Aorta (tissue), 5 donors: ENCODE measurements around the gene ANKRD13B. TPM values are rescaled to one million over a fixed set of nuclear protein-coding genes. Genes with fewer than 3 reads are reported as not detected.
A peak's percentile ranks its signal among the peaks of the same experiment; 100 is the strongest.

Experiments used
- ATAC-seq: fragments of 200-7000 bp; cut with Tn5 transposase; one replicate; pipeline ENCODE4 v1.9.1; 2022; ENCODE audit warnings: moderate library complexity; ENCODE audit not compliant: low FRiP score
- DNase-seq, 2 donors: peaks; one replicate each; pipeline ENCODE4 v3.0.0-alpha.2; 2020
- H3K27ac ChIP-seq, 2 donors: one replicate each; pipeline ENCODE4 v1.5.1; 2013; ENCODE audit warnings: low read length in 2 of 2, mild to moderate bottlenecking in 2 of 2, moderate library complexity in 2 of 2, control low read depth in 1 of 2, inconsistent platforms in 1 of 2, low read depth in 1 of 2
- H3K27me3 ChIP-seq, 2 donors: one replicate each; pipeline ENCODE4 v1.6.1; 2013; ENCODE audit warnings: control low read depth in 1 of 2, low read length in 1 of 2, mild to moderate bottlenecking in 1 of 2, moderate library complexity in 1 of 2; ENCODE audit not compliant: insufficient read depth in 2 of 2, control insufficient read depth in 1 of 2
- H3K36me3 ChIP-seq, 2 donors: one replicate each; pipeline ENCODE4 v1.6.1; 2013; ENCODE audit warnings: control low read depth in 1 of 2, low read length in 1 of 2, mild to moderate bottlenecking in 1 of 2; ENCODE audit not compliant: insufficient read depth in 2 of 2, control insufficient read depth in 1 of 2
- H3K4me1 ChIP-seq, 2 donors: one replicate each; pipeline ENCODE4 v1.6.1; 2013; ENCODE audit warnings: low read length in 2 of 2, control low read depth in 1 of 2, mild to moderate bottlenecking in 1 of 2, moderate library complexity in 1 of 2; ENCODE audit not compliant: insufficient read depth in 2 of 2, control insufficient read depth in 1 of 2
- H3K4me3 ChIP-seq, 2 donors: one replicate each; pipeline ENCODE4 v1.5.1; 2013; ENCODE audit warnings: low read length in 2 of 2, control low read depth in 1 of 2, mild to moderate bottlenecking in 1 of 2
- H3K9me3 ChIP-seq: one replicate; pipeline ENCODE4 v1.6.1; 2013; ENCODE audit warnings: mild to moderate bottlenecking, low read length; ENCODE audit not compliant: control insufficient read depth
- WGBS, 2 donors: extraction: QIAGEN DNeasy Blood & Tissue Kit; methylation state at CpG; one replicate each; pipeline ENCODE4 v1.1.7; 2013; 5-methylcytosine and 5-hydroxymethylcytosine counted together
- intact Hi-C, 2 donors: fragments of 100-400 bp; cut with DNase I; formaldehyde crosslinking; loops; one replicate each; pipeline versions ENCODE4 v1.14.2 to v1.15.0; 2022
- polyA plus RNA-seq, 2 donors: library from polyadenylated mRNA; stranded (reverse); fragments of 200-250 nt; gene quantifications; one replicate each; pipeline ENCODE4 v1.2.3, GENCODE V29; 2013
- total RNA-seq, 2 donors: library from RNA; stranded (reverse); fragmentation: NEBNext Ultra II Directional; extraction: Animal tissue kit (Norgen Biotek cat#: 25700); gene quantifications; one replicate each; pipeline ENCODE4 v1.2.1, GENCODE V29; 2021
- donor health status: healthy with polysubstance abuse.
- donor health status: Bipolar disorder and iron deficiency.
- donor health status: DM: no; HTN: no; CAD: no.
- donor health status: DM: no; HTN: no; CAD: no.
- donor health status: DM: yes; HTN: yes; CAD: no.

The ANKRD13B gene
- total and polyA plus RNA-seq, 4 donors: 0.88 to 19.7 (median 7.9) TPM

DNA sequence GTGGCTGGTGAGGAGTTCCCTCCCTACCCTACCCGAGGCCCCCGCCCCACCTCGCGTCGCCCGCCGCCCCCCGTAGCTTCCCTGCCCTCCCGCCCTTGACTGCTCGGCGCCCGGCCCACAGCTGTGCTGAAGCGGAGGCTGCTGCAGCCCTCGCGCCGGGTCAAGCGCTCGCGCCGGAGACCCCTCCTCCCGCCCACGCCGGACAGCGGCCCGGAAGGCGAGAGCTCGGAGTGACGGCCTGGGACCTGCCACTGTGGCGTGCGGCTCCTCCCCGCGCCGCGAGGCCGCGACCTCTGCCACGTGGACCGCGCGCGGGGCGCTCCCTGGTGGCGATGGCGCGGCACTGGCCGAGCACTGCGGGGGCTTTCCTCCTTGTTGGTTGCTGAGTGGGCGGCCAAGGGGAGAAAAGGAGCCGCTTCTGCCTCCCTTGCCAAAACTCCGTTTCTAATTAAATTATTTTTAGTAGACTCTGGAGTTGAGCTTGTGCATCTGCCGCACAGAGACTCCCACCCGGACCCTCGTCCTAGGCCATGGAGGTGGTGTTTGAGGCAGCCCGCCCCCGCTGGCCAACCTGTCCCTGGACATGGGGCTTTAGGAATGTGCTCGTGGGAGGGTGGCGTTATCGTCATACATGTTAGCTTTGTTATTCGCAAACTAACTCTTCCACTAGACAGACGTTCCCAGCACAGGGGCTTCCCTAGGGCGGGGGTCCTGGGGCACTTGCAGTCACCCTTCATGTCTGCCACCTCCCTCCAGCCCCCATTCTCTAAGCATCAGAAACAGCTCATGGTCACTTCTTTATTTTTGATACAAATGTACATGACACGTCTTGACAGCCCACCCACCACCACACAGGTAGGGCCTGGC is 20.0 kb upstream of the ANKRD13B start:
- no peaks in the 10 kb centered on the region for H3K4me1 ChIP-seq
- no peaks in the 10 kb centered on the region for H3K9me3 ChIP-seq
- peak overlapping the region in 1 of 2 donors; percentile 4 for H3K4me3 ChIP-seq
- intact Hi-C loops: no loop called here
- H3K36me3 ChIP-seq: no peaks in the 10 kb centered on the region
- H3K27me3 ChIP-seq: no peaks in the 10 kb centered on the region
- WGBS, 2 donors: 14 to 22% methylated on average over 41 to 62 of the region's 62 CpGs
- ATAC-seq: peak; percentile 71
- no peak overlapping the region for H3K27ac ChIP-seq
- peak; percentile 75 to 91 for DNase-seq

DNA sequence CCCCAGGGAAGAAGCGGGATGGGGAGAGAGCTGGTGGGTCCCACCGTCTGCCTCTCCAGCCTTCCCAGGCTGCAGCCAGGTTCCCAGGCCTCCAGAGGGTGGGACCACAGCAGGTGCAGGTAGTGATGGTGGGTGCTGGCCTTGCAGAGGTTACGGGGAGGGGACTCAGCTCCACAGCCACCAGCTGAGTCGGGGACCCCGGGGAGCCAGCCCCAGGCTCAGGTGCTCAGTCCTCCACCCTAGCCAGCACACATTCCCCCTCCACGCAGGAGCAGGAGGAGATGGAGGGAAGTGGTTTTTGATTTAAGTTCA is 19.4 kb upstream of the ANKRD13B start:
- WGBS, 2 donors: 81 to 86% methylated on average over 6 of the region's 6 CpGs
- Histone ChIP-seq H3K9me3 (no peaks in the 10 kb centered on the region), H3K4me3 (no peak overlapping the region), H3K27ac (no peak overlapping the region), H3K27me3 (no peaks in the 10 kb centered on the region), H3K4me1 (no peaks in the 10 kb centered on the region), H3K36me3 (no peaks in the 10 kb centered on the region)
- intact Hi-C loops: no loop called here
- ATAC-seq (no peak), DNase-seq (peak in 1 of 2 donors; percentile 39)

DNA sequence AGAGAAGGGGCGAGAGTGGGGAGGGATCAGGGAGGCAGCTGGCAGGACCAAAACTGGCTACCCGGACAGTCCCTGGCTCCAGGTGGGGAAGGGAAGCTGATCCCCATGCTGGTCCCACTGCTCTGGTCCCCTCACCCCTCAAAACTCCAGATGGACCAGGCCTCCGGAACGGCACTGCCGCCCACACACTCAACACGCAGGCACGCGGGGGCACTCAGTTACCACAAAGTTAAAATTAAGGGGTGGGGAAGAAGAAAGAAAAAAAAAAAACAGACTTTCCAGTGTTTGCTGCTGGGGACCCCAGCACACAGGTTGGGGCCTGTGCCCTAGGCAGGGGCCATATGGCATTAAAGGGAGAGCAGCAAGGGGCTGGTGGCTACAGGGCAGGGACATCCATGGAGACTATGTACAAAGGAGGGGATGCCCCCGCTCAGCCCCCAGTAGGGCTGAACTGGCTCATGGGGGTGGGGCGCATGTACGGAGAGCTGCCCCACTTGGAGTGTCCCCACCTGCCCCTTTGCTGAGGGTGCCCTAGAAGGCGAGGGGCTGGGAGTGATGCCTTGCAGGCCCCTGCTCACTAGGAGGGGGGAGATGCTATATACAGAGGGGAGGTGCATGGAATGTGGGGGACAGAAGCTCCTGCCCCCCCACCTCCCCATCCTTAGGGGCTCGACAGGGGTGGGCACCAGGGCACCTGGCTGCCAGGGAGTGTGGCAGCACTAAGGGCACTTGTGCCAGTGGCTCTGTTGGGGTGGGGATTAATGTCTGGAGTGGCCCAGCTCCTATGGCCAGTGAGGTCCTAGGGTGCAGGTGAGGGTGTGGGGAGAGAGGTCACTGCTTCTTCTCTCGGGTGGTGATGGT is 18.8 kb upstream of the ANKRD13B start:
- Histone ChIP-seq H3K27ac (no peak overlapping the region), H3K27me3 (no peaks in the 10 kb centered on the region), H3K4me1 (no peaks in the 10 kb centered on the region), H3K4me3 (no peak overlapping the region), H3K9me3 (no peaks in the 10 kb centered on the region), H3K36me3 (no peaks in the 10 kb centered on the region)
- WGBS, 2 donors: 81 to 82% methylated on average over 14 of the region's 14 CpGs
- peak; percentile 43 to 68 for DNase-seq
- ATAC-seq: no peak
- intact Hi-C loops: no loop called here

DNA sequence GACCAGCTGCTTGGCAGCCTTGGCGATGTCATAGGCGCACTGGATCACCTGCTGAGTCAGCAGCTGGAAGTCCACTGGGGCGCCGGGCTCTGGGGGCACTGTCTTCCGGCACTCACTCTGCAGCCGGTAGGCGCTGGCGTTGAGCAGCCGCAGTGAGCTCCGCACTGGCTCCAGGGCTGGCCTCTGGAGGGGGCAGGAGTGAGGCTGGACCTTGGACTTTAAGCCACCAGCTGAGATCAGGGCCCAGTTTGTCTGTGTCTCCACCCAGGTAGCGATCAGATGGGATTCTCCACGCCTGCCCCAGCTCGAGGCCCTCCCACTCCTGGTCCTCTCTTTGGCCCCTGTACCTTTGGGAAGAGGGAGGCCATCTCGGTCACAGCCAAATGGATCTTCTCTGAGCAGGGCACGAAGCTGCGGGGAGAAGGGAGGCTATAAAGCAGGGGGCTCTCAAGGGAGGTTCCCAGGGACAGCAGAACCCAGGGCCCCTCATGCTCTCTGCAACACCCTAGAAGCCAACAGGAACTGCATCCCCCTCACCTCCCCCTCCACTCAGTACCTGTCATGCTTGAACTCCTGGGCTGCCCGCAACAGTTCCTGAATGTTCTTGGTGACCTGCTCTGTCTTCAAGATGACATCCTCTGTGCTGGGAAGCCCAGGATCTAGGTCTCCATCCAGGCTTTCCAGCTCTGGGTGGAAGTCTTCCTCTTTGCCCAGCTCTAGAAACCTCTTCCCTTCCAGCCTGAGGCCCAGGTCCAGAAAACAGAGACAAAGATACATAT is 18.0 kb upstream of the ANKRD13B start:
- ATAC-seq (no peak), DNase-seq (peak; percentile 21 to 69)
- no peak overlapping the region for H3K4me3 ChIP-seq
- H3K27ac ChIP-seq: no peak overlapping the region
- no peaks in the 10 kb centered on the region for H3K4me1 ChIP-seq
- no peaks in the 10 kb centered on the region for H3K9me3 ChIP-seq
- H3K27me3 ChIP-seq: no peaks in the 10 kb centered on the region
- intact Hi-C loops: no loop called here
- WGBS, 2 donors: 84 to 86% methylated on average over 17 of the region's 17 CpGs
- no peaks in the 10 kb centered on the region for H3K36me3 ChIP-seq

DNA sequence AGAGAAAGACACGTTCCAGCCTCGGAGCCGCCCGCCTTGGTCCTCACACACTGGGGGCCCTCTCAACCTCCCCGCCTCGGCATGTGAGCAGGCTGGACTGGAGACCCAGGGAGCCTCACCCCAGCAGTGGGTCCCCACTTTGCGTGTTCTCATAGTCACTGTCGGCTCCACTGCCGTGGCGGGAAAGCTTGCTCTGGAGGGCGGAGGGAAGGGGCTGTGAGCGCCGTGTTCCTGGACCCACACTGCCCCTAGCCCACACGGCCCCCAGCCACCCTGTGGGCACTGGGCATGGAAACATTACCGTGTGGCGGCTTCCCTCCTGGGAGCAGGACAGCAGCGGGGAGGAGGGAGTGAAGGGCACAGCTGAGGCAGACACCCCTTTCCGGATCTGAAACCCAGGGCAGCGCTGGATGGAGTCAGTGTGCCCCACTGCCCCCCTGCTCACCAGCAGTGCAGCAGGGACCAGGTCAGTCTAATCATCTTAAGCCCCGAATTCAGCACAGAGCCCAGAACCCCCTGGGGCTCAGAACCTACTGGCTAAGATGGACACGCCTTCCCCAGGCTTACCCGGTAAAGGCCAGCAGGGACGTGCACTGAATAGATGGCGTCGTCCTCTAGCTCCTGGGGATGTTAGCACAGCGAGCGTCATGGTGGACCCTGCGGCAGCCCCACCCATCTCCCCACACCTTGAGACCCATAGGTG is 17.3 kb upstream of the ANKRD13B start:
- WGBS, 2 donors: 82 to 85% methylated on average over 28 of the region's 28 CpGs
- Histone ChIP-seq H3K27ac (no peak overlapping the region), H3K9me3 (no peaks in the 10 kb centered on the region), H3K4me3 (no peak overlapping the region), H3K36me3 (no peaks in the 10 kb centered on the region), H3K27me3 (no peaks in the 10 kb centered on the region), H3K4me1 (no peaks in the 10 kb centered on the region)
- peak; percentile 46 to 70 for DNase-seq
- intact Hi-C loops: no loop called here
- ATAC-seq: no peak

DNA sequence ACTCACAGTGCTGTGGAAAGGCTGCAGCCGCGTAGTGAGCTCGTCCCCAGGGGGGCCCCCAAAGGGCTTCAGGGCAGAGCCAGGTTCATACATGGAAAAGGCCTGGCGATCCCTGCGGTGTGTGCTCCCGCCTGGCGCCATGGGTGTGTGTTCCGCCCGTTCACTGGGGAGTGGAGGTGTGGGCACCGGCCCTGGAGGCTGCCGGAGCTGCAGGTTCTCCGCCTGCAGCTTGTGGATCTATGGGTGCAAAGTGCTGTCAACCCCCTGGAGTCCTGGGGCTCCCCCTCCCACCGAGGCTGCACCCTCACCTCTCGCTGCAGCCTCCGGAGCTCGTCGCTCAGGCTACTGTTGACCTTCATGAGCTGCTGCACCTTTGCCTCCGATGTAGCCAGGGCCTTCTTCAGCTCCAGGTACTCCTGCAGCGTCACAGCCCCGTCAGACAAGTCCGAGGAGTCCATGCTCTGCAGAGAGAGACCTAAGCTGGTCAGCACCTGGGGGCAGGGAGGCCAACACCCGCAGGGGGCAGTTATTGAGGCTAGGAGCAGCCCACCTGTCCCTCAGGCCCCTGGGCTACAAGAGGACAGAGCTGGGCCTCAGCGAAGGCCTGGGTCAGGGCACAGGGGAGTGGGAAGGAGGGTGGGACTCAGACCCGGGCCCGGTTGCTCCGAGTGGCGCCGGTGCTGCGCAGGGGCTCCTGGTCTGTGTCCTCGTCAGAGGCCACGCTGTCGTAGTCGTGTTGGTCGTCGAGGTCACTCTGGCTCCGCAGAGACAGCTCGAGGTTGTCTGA is 16.5 kb upstream of the ANKRD13B start:
- DNase-seq: peak in 1 of 2 donors; percentile 45
- no peak overlapping the region for H3K27ac ChIP-seq

DNA sequence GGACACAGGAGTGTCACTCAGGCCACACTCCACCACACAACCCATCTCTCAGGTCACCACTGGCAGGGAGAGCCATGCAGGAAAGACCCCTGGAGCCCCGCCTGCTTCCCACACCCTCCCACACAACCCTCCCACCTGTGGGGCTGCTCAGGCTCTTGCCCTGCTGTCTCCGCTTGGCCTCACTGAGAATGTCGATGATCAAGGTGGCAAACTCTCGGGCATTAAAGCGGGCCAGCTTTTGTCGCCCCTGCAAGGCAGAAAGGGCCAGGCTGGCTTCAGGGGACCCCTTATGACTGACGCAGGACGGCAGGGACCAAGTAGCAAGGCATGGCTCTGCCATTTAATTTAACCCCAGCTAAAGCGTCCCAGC is 15.9 kb upstream of the ANKRD13B start:
- H3K4me1 ChIP-seq: no peaks in the 10 kb centered on the region
- no peak overlapping the region for H3K4me3 ChIP-seq
- DNase-seq (no peak), ATAC-seq (no peak)
- H3K9me3 ChIP-seq: no peaks in the 10 kb centered on the region
- no peaks in the 10 kb centered on the region for H3K36me3 ChIP-seq
- intact Hi-C loops: no loop called here
- H3K27me3 ChIP-seq: no peaks in the 10 kb centered on the region
- no peak overlapping the region for H3K27ac ChIP-seq
- 91 to 95% methylated on average over 9 of the region's 9 CpGs for WGBS, 2 donors

More for the DNA sequence above, 16.5 kb upstream of the ANKRD13B start:
- no peaks in the 10 kb centered on the region for H3K27me3 ChIP-seq
- intact Hi-C loops: no loop called here
- no peaks in the 10 kb centered on the region for H3K36me3 ChIP-seq
- no peaks in the 10 kb centered on the region for H3K4me1 ChIP-seq
- no peaks in the 10 kb centered on the region for H3K9me3 ChIP-seq
- ATAC-seq: no peak
- WGBS, 2 donors: 91 to 94% methylated on average over 37 of the region's 37 CpGs
- no peak overlapping the region for H3K4me3 ChIP-seq
